GM19455 (cell line): ENCODE data around the gene TTR.

Experiments
- ATAC-seq: cut with Tn5 transposase; IDR thresholded peaks from one replicate; pipeline ENCODE4 v1.9.1; 2021; ENCODE audit not compliant: unreplicated experiment

The TTR gene

DNA sequence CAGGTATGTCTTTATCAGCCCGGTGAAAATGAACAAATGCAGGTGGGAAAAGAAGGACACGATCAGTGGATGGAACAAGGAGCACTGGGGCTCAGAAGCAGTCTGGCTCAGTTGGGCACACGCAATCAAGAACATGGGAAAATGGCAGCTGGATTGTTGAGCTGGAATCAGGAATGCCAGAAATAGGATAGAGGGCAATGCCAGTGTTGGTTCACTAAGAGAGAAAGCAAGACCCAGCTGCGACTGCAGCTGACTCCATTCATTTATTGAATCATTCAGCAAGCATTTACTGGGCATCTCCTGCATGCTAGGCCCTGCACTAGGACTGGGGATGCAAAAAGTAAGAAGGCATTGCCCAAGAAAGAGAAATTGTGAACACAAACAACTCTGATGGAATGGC is 13.6 kb upstream of the TTR start:
- ATAC-seq = no peak

DNA sequence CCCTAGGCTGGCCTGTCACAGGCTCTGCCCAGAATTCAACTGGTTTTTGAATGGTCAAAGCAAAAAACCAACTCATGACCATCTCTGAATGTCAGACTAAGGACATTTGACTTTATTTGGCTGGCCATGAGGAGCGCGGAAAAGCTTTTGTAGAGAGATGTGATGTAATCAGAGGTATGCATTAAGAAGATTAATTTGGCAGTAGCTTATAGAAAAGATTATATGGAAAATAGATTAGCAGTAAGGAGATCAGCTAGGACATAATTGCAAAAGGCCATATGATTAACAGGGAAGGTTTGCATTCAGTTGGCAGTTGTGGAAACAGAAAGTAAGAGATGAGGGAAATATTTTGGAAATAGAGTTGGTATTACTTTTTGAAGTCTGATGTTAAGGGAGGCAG is 12.3 kb upstream of the TTR start:
- ATAC-seq = no peak

- no peak for ATAC-seq
Measured at GRCh38 chr18:31581498-31582197, 10.0 kb upstream of the TTR start.

- ATAC-seq = no peak
Measured at GRCh38 chr18:31583185-31583854, 8.4 kb upstream of the TTR start.

- ATAC-seq = no peak
Measured at GRCh38 chr18:31585991-31586390, 5.7 kb upstream of the TTR start.

- no peak for ATAC-seq
Measured at GRCh38 chr18:31586616-31587015, 5.1 kb upstream of the TTR start.

DNA sequence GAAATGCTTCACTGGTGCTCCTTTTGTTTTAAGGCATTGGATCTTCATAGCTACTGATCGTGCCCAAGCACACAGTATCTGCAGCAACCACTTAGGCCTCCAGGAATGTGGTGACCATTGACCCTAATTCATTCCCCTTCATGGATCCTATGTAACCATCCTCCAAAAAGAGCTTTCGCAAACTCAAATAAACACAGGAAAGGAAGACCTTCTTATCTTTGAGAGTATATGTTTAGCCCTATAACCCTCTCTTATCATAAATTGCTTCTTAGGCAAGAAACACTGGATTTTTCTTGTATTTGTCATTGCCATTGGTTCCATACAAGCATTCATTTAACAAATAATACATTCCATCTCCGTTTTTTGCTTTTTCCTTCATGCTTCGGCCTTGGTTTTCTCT is 4.1 kb upstream of the TTR start:
- ATAC-seq = no peak

- no peak for ATAC-seq
Measured at GRCh38 chr18:31590570-31590969, 1.1 kb upstream of the TTR start.

GRCh38 chr18:31591113-31591512 is 564 bp upstream of the TTR start:
- ATAC-seq = no peak

DNA sequence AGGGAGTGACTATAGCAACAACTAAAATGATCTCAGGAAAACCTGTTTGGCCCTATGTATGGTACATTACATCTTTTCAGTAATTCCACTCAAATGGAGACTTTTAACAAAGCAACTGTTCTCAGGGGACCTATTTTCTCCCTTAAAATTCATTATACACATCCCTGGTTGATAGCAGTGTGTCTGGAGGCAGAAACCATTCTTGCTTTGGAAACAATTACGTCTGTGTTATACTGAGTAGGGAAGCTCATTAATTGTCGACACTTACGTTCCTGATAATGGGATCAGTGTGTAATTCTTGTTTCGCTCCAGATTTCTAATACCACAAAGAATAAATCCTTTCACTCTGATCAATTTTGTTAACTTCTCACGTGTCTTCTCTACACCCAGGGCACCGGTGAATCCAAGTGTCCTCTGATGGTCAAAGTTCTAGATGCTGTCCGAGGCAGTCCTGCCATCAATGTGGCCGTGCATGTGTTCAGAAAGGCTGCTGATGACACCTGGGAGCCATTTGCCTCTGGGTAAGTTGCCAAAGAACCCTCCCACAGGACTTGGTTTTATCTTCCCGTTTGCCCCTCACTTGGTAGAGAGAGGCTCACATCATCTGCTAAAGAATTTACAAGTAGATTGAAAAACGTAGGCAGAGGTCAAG is 955 bp downstream of the TTR start:
- ATAC-seq = no peak

DNA sequence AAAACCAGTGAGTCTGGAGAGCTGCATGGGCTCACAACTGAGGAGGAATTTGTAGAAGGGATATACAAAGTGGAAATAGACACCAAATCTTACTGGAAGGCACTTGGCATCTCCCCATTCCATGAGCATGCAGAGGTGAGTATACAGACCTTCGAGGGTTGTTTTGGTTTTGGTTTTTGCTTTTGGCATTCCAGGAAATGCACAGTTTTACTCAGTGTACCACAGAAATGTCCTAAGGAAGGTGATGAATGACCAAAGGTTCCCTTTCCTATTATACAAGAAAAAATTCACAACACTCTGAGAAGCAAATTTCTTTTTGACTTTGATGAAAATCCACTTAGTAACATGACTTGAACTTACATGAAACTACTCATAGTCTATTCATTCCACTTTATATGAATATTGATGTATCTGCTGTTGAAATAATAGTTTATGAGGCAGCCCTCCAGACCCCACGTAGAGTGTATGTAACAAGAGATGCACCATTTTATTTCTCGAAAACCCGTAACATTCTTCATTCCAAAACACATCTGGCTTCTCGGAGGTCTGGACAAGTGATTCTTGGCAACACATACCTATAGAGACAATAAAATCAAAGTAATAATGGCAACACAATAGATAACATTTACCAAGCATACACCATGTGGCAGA is 3.6 kb downstream of the TTR start:
- ATAC-seq = no peak

- ATAC-seq = no peak
Measured at GRCh38 chr18:31596081-31596872, 4.6 kb downstream of the TTR start.

DNA sequence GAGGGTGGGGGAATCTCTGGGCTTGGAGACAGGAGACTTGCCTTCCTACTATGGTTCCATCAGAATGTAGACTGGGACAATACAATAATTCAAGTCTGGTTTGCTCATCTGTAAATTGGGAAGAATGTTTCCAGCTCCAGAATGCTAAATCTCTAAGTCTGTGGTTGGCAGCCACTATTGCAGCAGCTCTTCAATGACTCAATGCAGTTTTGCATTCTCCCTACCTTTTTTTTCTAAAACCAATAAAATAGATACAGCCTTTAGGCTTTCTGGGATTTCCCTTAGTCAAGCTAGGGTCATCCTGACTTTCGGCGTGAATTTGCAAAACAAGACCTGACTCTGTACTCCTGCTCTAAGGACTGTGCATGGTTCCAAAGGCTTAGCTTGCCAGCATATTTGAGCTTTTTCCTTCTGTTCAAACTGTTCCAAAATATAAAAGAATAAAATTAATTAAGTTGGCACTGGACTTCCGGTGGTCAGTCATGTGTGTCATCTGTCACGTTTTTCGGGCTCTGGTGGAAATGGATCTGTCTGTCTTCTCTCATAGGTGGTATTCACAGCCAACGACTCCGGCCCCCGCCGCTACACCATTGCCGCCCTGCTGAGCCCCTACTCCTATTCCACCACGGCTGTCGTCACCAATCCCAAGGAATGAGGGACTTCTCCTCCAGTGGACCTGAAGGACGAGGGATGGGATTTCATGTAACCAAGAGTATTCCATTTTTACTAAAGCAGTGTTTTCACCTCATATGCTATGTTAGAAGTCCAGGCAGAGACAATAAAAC is 6.5 kb downstream of the TTR start:
- ATAC-seq = no peak

DNA sequence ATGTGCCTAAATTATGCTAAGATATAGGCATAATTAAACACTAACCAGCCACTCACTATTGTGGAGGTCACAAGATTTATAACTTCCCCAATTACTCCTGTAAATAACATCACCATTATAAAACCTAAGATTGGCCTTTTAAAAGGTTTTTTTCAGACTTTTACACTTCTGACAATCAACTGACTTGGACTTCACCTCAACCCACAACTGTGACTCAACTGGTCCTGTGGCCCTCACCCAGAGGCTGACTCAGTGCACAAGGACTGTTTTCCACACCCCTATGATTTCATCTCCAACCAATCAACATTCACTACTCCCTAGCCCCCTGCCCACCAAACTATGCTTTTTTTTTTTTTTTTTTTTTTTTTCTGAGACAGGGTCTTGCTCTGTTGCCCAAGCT is 11.6 kb downstream of the TTR start:
- ATAC-seq = no peak

DNA sequence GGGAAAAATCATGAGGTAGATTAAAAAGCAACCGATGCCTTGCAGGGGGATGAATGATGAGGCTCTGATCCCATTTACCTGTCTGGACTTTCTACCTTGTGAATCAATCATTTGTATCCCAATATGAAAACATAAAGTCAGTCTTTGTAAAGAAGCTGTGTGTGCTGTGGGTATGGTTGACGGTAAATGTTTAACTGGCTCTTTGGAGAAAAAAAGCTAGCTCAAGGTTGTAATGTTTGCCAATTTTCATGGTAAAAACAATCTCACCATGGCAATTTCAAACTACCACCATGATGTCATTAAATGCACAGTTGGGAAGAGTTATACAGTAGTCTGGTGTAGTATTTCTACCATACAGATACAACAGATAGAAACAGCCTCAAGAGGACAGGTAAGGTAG is 14.6 kb downstream of the TTR start:
- ATAC-seq = no peak

DNA sequence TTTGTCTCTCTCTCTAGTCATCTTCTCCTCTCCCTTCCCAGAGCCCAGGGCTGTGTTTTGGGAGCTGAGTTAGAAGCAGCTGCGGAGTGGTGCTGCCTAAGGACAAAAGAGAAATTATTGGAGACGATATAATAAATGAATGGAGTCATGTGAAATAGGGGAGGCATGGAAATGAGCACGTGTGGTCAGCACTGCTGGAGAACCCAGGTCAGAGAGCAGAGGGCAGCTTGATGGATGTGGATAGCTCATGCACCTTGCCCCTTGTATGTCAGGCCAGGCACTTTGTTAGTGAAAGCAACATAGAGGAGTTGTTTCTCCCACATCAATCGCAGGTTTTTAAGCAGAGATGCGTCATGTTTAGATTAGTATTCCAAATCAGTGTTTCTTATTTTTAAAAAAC is 15.7 kb downstream of the TTR start:
- ATAC-seq = no peak

GRCh38 chr18:31609886-31610285 is 18.2 kb downstream of the TTR start:
- no peak for ATAC-seq

DNA sequence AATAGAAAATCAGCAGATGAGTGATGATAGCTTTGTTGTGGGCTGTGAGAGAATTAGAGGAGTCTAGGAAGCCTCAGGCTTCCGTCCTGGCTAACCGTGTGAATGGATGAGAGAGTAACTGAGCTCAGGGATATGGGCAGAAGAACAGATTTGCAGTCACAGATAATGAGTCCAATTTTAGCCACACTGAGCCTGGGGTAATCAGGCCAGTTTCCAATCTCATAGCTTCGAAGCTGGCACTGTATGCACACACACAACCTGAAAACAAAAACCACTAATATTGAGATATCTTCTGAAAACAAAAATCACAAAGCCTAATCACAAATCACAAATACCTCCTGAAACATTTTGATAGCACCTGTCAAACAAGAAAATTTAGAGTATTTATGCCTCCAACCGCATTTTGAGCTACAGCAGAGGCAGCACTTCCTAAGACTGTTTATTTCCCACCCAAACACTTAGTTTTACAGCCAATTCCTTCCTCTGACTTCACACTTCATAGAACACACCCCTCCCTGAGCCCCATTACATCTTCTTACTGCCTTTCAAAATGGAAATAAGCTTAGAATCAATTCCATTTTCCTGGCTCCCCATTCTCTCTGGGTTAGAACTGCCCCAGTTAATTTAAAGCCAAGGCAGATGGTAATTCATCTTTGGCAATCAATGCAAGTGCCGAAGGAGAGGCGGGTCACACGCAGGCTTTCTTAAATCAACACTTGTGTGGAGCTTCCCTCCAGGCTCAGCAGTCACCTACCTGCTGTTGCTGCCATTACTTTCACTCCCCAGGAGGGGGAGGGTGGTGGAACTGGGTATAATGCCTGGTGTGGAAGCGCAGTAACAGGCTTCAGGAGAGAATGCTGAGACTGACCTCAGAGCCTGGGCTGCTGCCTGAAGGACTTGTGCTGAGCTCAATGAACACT is 18.9 kb downstream of the TTR start:
- ATAC-seq = no peak

GRCh38 chr18:31611511-31611910 is 19.8 kb downstream of the TTR start:
- ATAC-seq = no peak
